Loucy (cell line): Measurements from ENCODE around the gene SIGLEC14.

Source experiments
- CTCF ChIP-seq: fragments of 200-600 bp; sonication (generic); conservative IDR thresholded peaks from 2 replicates; pipeline ENCODE4 v1.5.1; 2014; ENCODE audit warnings: mild to moderate bottlenecking, antibody characterized with exemption, low read length
- EZH2phosphoT487 ChIP-seq: fragments of 200-600 bp; IDR thresholded peaks from 2 replicates; pipeline ENCODE4 v1.6.1; 2018; ENCODE audit warnings: antibody characterized with exemption, mild to moderate bottlenecking, moderate library complexity, borderline replicate concordance

- TF ChIP-seq CTCF (no peak), EZH2phosphoT487 (no peak)
These were observed 36.0 kb downstream of the SIGLEC14 start for GRCh38 chr19:51610576-51610975.
